B cell (primary cell): Measurements from ENCODE around the gene MFSD8. TPM values are rescaled to one million over a fixed set of nuclear protein-coding genes. Genes with fewer than 3 reads are reported as not detected.
A peak's percentile ranks its signal among the peaks of the same experiment; 100 is the strongest.

Experiments used
- ATAC-seq: fragments of 200-7000 bp; cut with Tn5 transposase; one replicate; pipeline ENCODE4 v1.10.0; 2021; ENCODE audit warnings: low read depth, mild to moderate bottlenecking, moderate number of reproducible peaks, moderate library complexity
- CTCF ChIA-PET: fragments of 350-600 bp; sonication (Branson Sonifier 250); formaldehyde crosslinking; loops from one replicate; lab custom pipeline; 2021; ENCODE audit warnings: antibody characterized with exemption, inconsistent platforms; lab: Charles Lee
- POLR2A ChIA-PET: fragments of 350-600 bp; sonication (Branson Sonifier 250); formaldehyde crosslinking; loops from one replicate; lab custom pipeline; 2021; ENCODE audit warnings: antibody characterized with exemption; lab: Charles Lee
- DNase-seq: peaks from one replicate; pipeline ENCODE4 v3.0.0; 2013
- H2AFZ ChIP-seq: 2 replicates; pipeline ENCODE4 v1.6.1; 2012; ENCODE audit warnings: mild to moderate bottlenecking, low read depth, low read length; ENCODE audit not compliant: insufficient read depth, poor library complexity, severe bottlenecking
- H3K27ac ChIP-seq, 2 donors: 1 replicate in 1 of 2; 2 replicates in 1 of 2; pipeline ENCODE4 v1.5.1; 2012 to 2013; ENCODE audit warnings: low read length in 2 of 2, mild to moderate bottlenecking in 2 of 2, moderate library complexity in 1 of 2
- H3K27me3 ChIP-seq, 4 experiments: fragments of 200-600 bp in 1 of 4; sonication (generic) in 1 of 4; replicated peaks in 1 of 4; 1 replicate in 2 of 4; 2 replicates in 2 of 4; pipeline versions ENCODE4 v1.6.1 to v1.7.0; 2013 to 2016; ENCODE audit warnings: low read length in 3 of 4, mild to moderate bottlenecking in 2 of 4, mixed read lengths in 1 of 4, moderate library complexity in 1 of 4; ENCODE audit not compliant: insufficient read depth in 4 of 4, control insufficient read depth in 3 of 4; ENCODE audit errors: control extremely low read depth in 1 of 4
- H3K36me3 ChIP-seq, 2 experiments: replicated peaks in 1 of 2; 1 replicate in 1 of 2; 2 replicates in 1 of 2; pipeline versions ENCODE4 v1.6.1 to v1.7.1; 2013; ENCODE audit warnings: low read length in 1 of 2; ENCODE audit not compliant: insufficient read depth in 2 of 2, control insufficient read depth in 1 of 2; ENCODE audit errors: control extremely low read depth in 1 of 2, extremely low read depth in 1 of 2
- H3K4me1 ChIP-seq, 2 donors: fragments of 200-600 bp in 1 of 2; sonication (generic) in 1 of 2; 1 replicate in 1 of 2; 2 replicates in 1 of 2; pipeline versions ENCODE4 v1.5.1 to v1.6.1; 2013 to 2017; ENCODE audit warnings: low read length in 2 of 2; ENCODE audit not compliant: control insufficient read depth in 2 of 2, insufficient read depth in 2 of 2
- H3K4me2 ChIP-seq: replicated peaks from 2 replicates; pipeline ENCODE3; 2012; ENCODE audit warnings: mild to moderate bottlenecking, low read depth, low read length; ENCODE audit not compliant: poor library complexity, severe bottlenecking
- H3K4me3 ChIP-seq, 5 experiments: fragments of 200-600 bp in 1 of 5; sonication (generic) in 1 of 5; 1 replicate in 3 of 5; 2 replicates in 2 of 5; pipeline versions ENCODE4 v1.5.1 to v1.7.0; 2011 to 2016; ENCODE audit warnings: low read length in 4 of 5, mild to moderate bottlenecking in 4 of 5, low read depth in 2 of 5, control low read depth in 1 of 5, moderate library complexity in 1 of 5; ENCODE audit not compliant: insufficient read depth in 1 of 5; ENCODE audit errors: control extremely low read depth in 1 of 5, extremely low read depth in 1 of 5
- H3K79me2 ChIP-seq: fragments of 200-600 bp; sonication (generic); one replicate; pipeline ENCODE4 v1.6.0; 2016; ENCODE audit warnings: low read length; ENCODE audit not compliant: control insufficient read depth, insufficient read depth
- H3K9ac ChIP-seq: fragments of 200-600 bp; sonication (generic); 2 replicates; pipeline ENCODE4 v1.6.1; 2017; ENCODE audit warnings: mild to moderate bottlenecking, low read length, moderate library complexity
- H3K9me3 ChIP-seq, 3 donors: one replicate each; pipeline versions ENCODE4 v1.6.1 to v1.7.1; 2013; ENCODE audit warnings: low read length in 2 of 3; ENCODE audit not compliant: control insufficient read depth in 2 of 3, insufficient read depth in 1 of 3; ENCODE audit errors: control extremely low read depth in 1 of 3
- H4K20me1 ChIP-seq: 2 replicates; pipeline ENCODE4 v1.6.0; 2012; ENCODE audit warnings: mild to moderate bottlenecking, low read length; ENCODE audit not compliant: insufficient read depth, control insufficient read depth, poor library complexity, severe bottlenecking
- H3K27ac Mint-ChIP-seq: one replicate; pipeline ENCODE4 v1.8.0; 2021; ENCODE audit warnings: mixed read lengths
- H3K27me3 Mint-ChIP-seq: one replicate; pipeline ENCODE4 v1.8.0; 2021; ENCODE audit warnings: mixed read lengths
- H3K4me1 Mint-ChIP-seq: one replicate; pipeline ENCODE4 v1.8.0; 2021; ENCODE audit warnings: mixed read lengths
- H3K4me3 Mint-ChIP-seq: one replicate; pipeline ENCODE4 v1.8.0; 2021; ENCODE audit warnings: mixed read lengths
- H3K9me3 Mint-ChIP-seq: one replicate; pipeline ENCODE4 v1.8.0; 2022; ENCODE audit warnings: mixed read lengths; ENCODE audit not compliant: insufficient read depth
- CTCF ChIP-seq: fragments of 200-600 bp; IDR thresholded peaks from one replicate; pipeline ENCODE4 v1.8.0; 2022; ENCODE audit warnings: antibody characterized with exemption, mild to moderate bottlenecking
- EZH2 ChIP-seq: IDR thresholded peaks from 2 replicates; pipeline ENCODE4 v1.6.1; 2012; ENCODE audit warnings: borderline replicate concordance, low read depth, mild to moderate bottlenecking, moderate library complexity, low read length; ENCODE audit not compliant: insufficient read depth, poor library complexity, severe bottlenecking
- WGBS: methylation state at CpG from one replicate; pipeline ENCODE4 v1.1.5; 2013; ENCODE audit warnings: missing lambda C conversion rate; ENCODE audit not compliant: insufficient coverage; 5-methylcytosine and 5-hydroxymethylcytosine counted together
- intact Hi-C: fragments of 100-400 bp; cut with micrococcal nuclease; formaldehyde crosslinking; loops from one replicate; pipeline ENCODE4 v1.10.0; 2022
- polyA plus RNA-seq: library from polyadenylated mRNA; depleted of rRNA; stranded (reverse); fragments of >200 nt; gene quantifications from 2 replicates; pipeline ENCODE4 v1.2.3, GENCODE V29; 2012
- total RNA-seq, 2 donors: library from RNA; stranded (reverse); fragments of 120-200 nt in 1 of 2; gene quantifications; 1 replicate in 1 of 2; 2 replicates in 1 of 2; pipeline versions ENCODE4 v1.2.3 to v1.2.4, GENCODE V29; 2013 to 2022

MFSD8 gene
- total and polyA plus RNA-seq, 2 donors (not counting 1 experiment from before 2014, with no cell fraction given), result 18.4 to 53.1 TPM

GRCh38 chr4:127995776-127996175 lies 30.8 kb upstream of the MFSD8 start:
- intact Hi-C loops, result no loop called here
- Mint-ChIP-seq H3K9me3 (no peaks in the 10 kb centered on the region), H3K4me1 (peaks cover 18% of the 10 kb centered on the region), H3K27ac (no peak overlapping the region), H3K4me3 (no peak overlapping the region), H3K27me3 (no peaks in the 10 kb centered on the region)
- TF ChIP-seq CTCF (no peak), EZH2 (no peak)
- peaks cover 2 to 9% (median 6%) of the 10 kb centered on the region in 3 donors for H3K9me3 ChIP-seq
- DNase-seq (no peak), ATAC-seq (no peak)
- no peak overlapping the region for H3K27ac ChIP-seq
- H3K4me2 ChIP-seq, result no peak overlapping the region
- H3K79me2 ChIP-seq, result no peaks in the 10 kb centered on the region
- ChIA-PET CTCF (no interaction called here), POLR2A (no interaction called here)
- peaks cover 0 to 4% of the 10 kb centered on the region in 2 donors for H3K4me1 ChIP-seq
- no peak overlapping the region for H3K9ac ChIP-seq
- no peak overlapping the region for H2AFZ ChIP-seq
- no peaks in the 10 kb centered on the region for H3K36me3 ChIP-seq
- H3K4me3 ChIP-seq, result no peak overlapping the region
- WGBS, result no CpG with 5 or more reads among the region's 1 CpG
- H3K27me3 ChIP-seq, result no peaks in the 10 kb centered on the region
- H4K20me1 ChIP-seq, result no peaks in the 10 kb centered on the region

DNA sequence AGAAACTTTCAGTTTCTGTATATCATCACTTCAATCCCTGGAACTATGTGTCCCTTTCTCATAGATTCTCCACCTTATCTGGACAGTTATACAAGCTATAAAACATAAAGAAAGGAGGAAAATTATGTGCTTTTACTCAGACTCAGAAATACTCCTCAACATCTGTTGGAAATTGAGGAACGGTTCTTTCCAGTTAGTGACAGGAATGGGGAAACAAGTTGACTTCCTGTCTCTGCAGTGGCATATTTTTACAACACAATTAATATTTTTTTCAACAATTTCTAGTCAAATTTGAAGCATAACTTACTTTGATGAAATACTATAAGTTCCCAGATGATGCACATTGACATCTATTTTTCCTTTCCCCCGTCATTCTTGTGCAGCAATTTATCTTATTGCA lies 28.2 kb upstream of the MFSD8 start:
- Histone ChIP-seq H3K27ac (peak overlapping the region in 1 of 2 donors; percentile 15), H3K4me2 (no peak overlapping the region), H3K4me3 (no peak overlapping the region), H2AFZ (no peak overlapping the region), H3K4me1 (peaks cover 0 to 4% of the 10 kb centered on the region in 2 donors), H3K27me3 (no peaks in the 10 kb centered on the region), H4K20me1 (no peaks in the 10 kb centered on the region), H3K9ac (no peak overlapping the region), H3K36me3 (peaks cover 0 to 5% of the 10 kb centered on the region in 2 experiments), H3K79me2 (no peaks in the 10 kb centered on the region), H3K9me3 (peaks cover 2 to 7% (median 2%) of the 10 kb centered on the region in 3 donors)
- H3K27me3 Mint-ChIP-seq, result no peaks in the 10 kb centered on the region
- ChIA-PET CTCF (interaction anchor here (1.1 kb wide), 1 partner anchor 28 kb away, joined by 3 read pairs; the partner anchor contains the start of genes ABHD18 and MFSD8), POLR2A (no interaction called here)
- H3K4me3 Mint-ChIP-seq, result no peak overlapping the region
- ATAC-seq (no peak), DNase-seq (no peak)
- H3K4me1 Mint-ChIP-seq, result peaks cover 16% of the 10 kb centered on the region
- intact Hi-C loops, result no loop called here
- TF ChIP-seq EZH2 (no peak), CTCF (no peak)
- H3K9me3 Mint-ChIP-seq, result no peaks in the 10 kb centered on the region
- H3K27ac Mint-ChIP-seq, result no peak overlapping the region
- WGBS, result no CpG with 5 or more reads among the region's 2 CpGs
